Rectal smooth muscle tissue (tissue), 1 donor: ENCODE results near the gene MYO1C.
"Not testable (repeated sequence)": the region's sequence is repeated elsewhere in the genome, so short reads cannot be mapped to it uniquely, and the experiment has no call there.

Experiments used
- H3K27ac ChIP-seq: one replicate; pipeline ENCODE4 v1.7.0; 2013; ENCODE audit warnings: low read depth, low read length, inconsistent platforms
- H3K27me3 ChIP-seq: one replicate; pipeline ENCODE4 v1.7.0; 2013; ENCODE audit warnings: low read length; ENCODE audit not compliant: control insufficient read depth, insufficient read depth
- H3K36me3 ChIP-seq: one replicate; pipeline ENCODE4 v1.7.0; 2013; ENCODE audit warnings: low read length; ENCODE audit not compliant: control insufficient read depth, insufficient read depth
- H3K4me1 ChIP-seq: one replicate; pipeline ENCODE4 v1.7.0; 2013; ENCODE audit warnings: low read length; ENCODE audit not compliant: control insufficient read depth, insufficient read depth
- H3K4me3 ChIP-seq: one replicate; pipeline ENCODE4 v1.7.0; 2013; ENCODE audit warnings: low read length
- H3K9ac ChIP-seq: one replicate; pipeline ENCODE4 v1.7.0; 2013; ENCODE audit warnings: low read length

The MYO1C gene

GRCh38 chr17:1420981-1421380, 71.5 kb downstream of the MYO1C start:
- Histone ChIP-seq H3K4me1 (no peaks in the 10 kb centered on the region), H3K27ac (no peak overlapping the region), H3K4me3 (no peak overlapping the region), H3K27me3 (no peaks in the 10 kb centered on the region), H3K36me3 (peaks cover 13% of the 10 kb centered on the region), H3K9ac (no peak overlapping the region)

DNA sequence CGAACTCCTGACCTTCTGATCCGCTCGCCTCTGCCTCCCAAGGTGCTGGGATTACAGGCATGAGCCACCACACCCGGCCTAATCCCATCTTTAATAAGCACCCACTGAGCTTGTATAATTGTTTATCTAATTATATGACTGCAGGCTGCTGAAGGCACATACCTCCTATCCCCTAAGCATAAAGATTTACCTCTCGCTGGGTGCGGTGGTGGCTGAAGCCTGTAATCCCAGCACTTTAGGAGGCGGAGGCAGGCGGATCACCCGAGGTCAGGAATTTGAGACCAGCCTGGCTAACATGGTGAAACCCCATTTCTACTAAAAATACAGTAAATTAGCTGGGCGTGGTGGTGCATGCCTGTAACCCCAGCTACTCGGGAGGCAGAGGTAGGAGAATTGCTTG, 72.3 kb downstream of the MYO1C start:
- H3K36me3 ChIP-seq, result peaks cover 12% of the 10 kb centered on the region
- no peaks in the 10 kb centered on the region for H3K27me3 ChIP-seq
- H3K4me3 ChIP-seq, result no peak overlapping the region
- no peak overlapping the region for H3K27ac ChIP-seq
- no peak overlapping the region for H3K9ac ChIP-seq
- no peaks in the 10 kb centered on the region for H3K4me1 ChIP-seq

GRCh38 chr17:1418476-1418875, 74.0 kb downstream of the MYO1C start:
- H3K36me3 ChIP-seq, result peaks cover 11% of the 10 kb centered on the region
- H3K27ac ChIP-seq, result not testable (repeated sequence)

GRCh38 chr17:1416414-1416813, 76.1 kb downstream of the MYO1C start:
- no peaks in the 10 kb centered on the region for H3K27me3 ChIP-seq
- H3K27ac ChIP-seq, result no peak overlapping the region
- no peaks in the 10 kb centered on the region for H3K4me1 ChIP-seq
- no peak overlapping the region for H3K9ac ChIP-seq
- no peak overlapping the region for H3K4me3 ChIP-seq
- no peaks in the 10 kb centered on the region for H3K36me3 ChIP-seq

More at GRCh38 chr17:1418476-1418875, 74.0 kb downstream of the MYO1C start:
- H3K4me3 ChIP-seq, H3K9ac ChIP-seq, H3K27me3 ChIP-seq, H3K4me1 ChIP-seq: not testable (repeated sequence)

- Histone ChIP-seq H3K4me3 (no peak overlapping the region), H3K27ac (no peak overlapping the region)
Observed at GRCh38 chr17:1414634-1415033, 77.9 kb downstream of the MYO1C start.

More at GRCh38 chr17:1414634-1415033, 77.9 kb downstream of the MYO1C start:
- no peaks in the 10 kb centered on the region for H3K36me3 ChIP-seq
- no peaks in the 10 kb centered on the region for H3K4me1 ChIP-seq
- H3K9ac ChIP-seq, result no peak overlapping the region
- no peaks in the 10 kb centered on the region for H3K27me3 ChIP-seq
